ENCODE results near the gene IGSF8.
"Not testable (repeated sequence)": the region's sequence is repeated elsewhere in the genome, so short reads cannot be mapped to it uniquely, and the experiment has no call there.

IGSF8 gene

DNA sequence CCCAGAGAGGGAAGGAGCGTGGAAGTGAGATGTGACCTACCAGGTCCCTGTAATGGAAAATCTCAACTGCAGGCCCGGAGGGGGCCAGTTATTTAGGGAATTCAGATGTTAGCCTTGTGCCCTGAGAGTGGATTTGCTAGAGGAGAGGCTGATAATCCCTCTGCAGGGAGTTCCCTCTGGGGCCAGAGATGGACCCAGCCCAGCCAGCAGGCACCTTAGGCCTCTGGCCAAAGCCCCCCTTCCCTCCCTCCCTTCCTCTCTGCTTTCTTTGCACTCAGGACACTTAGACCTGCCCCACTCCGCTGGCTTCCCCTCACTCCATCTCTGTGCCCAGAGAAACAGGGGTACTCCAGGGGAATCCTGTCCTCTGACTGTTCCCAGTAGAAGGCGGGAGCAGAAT lies 15.7 kb upstream of the IGSF8 start:
- no peak overlapping the region for H3K4me3 ChIP-seq (ENCODE audit: low read depth, low read length)
- TF ChIP-seq CTCF (IDR thresholded peaks at IDR 0.05) = no peak

GRCh38 chr1:160113407-160113806 lies 15.0 kb upstream of the IGSF8 start:
- no peak overlapping the region for H3K9ac ChIP-seq
- H3K9me3 ChIP-seq (ENCODE audit: control insufficient read depth, low read length) = no peaks in the 10 kb centered on the region
- H3K4me3 ChIP-seq (ENCODE audit: low read depth, low read length) = no peak overlapping the region
- H3K27me3 ChIP-seq (ENCODE audit: control insufficient read depth, insufficient read depth, low read length) = no peaks in the 10 kb centered on the region
- no peaks in the 10 kb centered on the region for H3K36me3 ChIP-seq (ENCODE audit: control insufficient read depth, insufficient read depth, low read length)
- H3K4me2 ChIP-seq (ENCODE audit: low read length) = no peak overlapping the region
- no peak overlapping the region for H2AFZ ChIP-seq
- H3K4me1 ChIP-seq = no peaks in the 10 kb centered on the region
- H3K79me2 ChIP-seq = no peaks in the 10 kb centered on the region
- no peak overlapping the region for H3K27ac ChIP-seq
- TF ChIP-seq CTCF (IDR thresholded peaks at IDR 0.05) = no peak

More for the DNA sequence above, 15.7 kb upstream of the IGSF8 start:
- H3K4me2 ChIP-seq (ENCODE audit: low read length) = no peak overlapping the region
- H3K9ac ChIP-seq = no peak overlapping the region
- no peaks in the 10 kb centered on the region for H3K27me3 ChIP-seq (ENCODE audit: control insufficient read depth, insufficient read depth, low read length)
- no peaks in the 10 kb centered on the region for H3K79me2 ChIP-seq
- H3K4me1 ChIP-seq = no peaks in the 10 kb centered on the region
- no peak overlapping the region for H2AFZ ChIP-seq
- no peaks in the 10 kb centered on the region for H3K9me3 ChIP-seq (ENCODE audit: control insufficient read depth, low read length)
- no peaks in the 10 kb centered on the region for H3K36me3 ChIP-seq (ENCODE audit: control insufficient read depth, insufficient read depth, low read length)
- no peak overlapping the region for H3K27ac ChIP-seq

GRCh38 chr1:160112357-160112756 lies 13.9 kb upstream of the IGSF8 start:
- H3K27me3 ChIP-seq (ENCODE audit: control insufficient read depth, insufficient read depth, low read length) = no peaks in the 10 kb centered on the region
- H2AFZ ChIP-seq = no peak overlapping the region
- H3K4me3 ChIP-seq (ENCODE audit: low read depth, low read length) = no peak overlapping the region
- no peaks in the 10 kb centered on the region for H3K4me1 ChIP-seq
- H3K79me2 ChIP-seq = no peaks in the 10 kb centered on the region
- no peak overlapping the region for H3K27ac ChIP-seq
- no peak overlapping the region for H3K9ac ChIP-seq
- no peak for TF ChIP-seq CTCF (IDR thresholded peaks at IDR 0.05)
- H3K9me3 ChIP-seq (ENCODE audit: control insufficient read depth, low read length) = no peaks in the 10 kb centered on the region
- no peak overlapping the region for H3K4me2 ChIP-seq (ENCODE audit: low read length)
- no peaks in the 10 kb centered on the region for H3K36me3 ChIP-seq (ENCODE audit: control insufficient read depth, insufficient read depth, low read length)

DNA sequence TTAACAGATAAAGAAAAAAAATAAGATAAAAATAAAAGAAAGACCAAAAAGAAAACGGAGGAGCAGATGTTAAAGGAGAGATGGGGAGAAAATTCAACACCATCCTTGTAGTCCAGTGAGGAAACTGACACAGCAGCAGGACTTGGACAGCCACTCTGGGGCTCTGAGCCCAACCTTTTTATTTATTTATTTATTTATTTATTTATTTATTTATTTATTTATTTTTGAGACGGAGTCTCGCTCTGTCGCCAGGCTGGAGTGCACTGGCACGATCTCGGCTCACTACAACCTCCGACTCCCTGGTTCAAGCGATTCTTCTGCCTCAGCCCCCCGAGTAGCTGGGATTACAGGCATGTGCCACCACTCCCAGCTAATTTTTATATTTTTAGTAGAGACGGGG lies 13.0 kb upstream of the IGSF8 start:
- H3K4me1 ChIP-seq = not testable (repeated sequence)

DNA sequence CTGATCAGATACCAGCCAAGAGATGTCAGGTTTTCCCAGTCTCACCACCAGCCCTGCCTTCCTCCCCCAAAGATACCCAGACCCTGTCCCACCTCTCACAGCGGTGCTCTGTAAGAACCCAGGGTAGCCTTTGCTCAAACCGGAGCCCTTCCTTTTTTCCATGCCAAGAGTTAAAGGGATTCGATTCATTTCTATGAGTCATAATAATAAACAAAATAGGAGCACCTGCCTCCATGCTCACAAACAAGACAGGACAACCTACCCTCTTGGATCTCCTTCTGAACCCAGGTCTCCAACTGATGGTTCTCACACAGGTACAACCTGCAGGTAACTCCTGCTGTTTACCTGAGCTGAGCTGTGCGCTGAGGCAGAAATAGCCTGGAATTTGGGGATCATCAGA lies 11.3 kb upstream of the IGSF8 start:
- Histone ChIP-seq H2AFZ (no peak overlapping the region), H3K36me3 (ENCODE audit: control insufficient read depth, insufficient read depth, low read length) (no peaks in the 10 kb centered on the region), H3K4me1 (no peaks in the 10 kb centered on the region), H3K27me3 (ENCODE audit: control insufficient read depth, insufficient read depth, low read length) (no peaks in the 10 kb centered on the region), H3K4me2 (ENCODE audit: low read length) (no peak overlapping the region), H3K4me3 (ENCODE audit: low read depth, low read length) (no peak overlapping the region), H3K27ac (no peak overlapping the region), H3K9me3 (ENCODE audit: control insufficient read depth, low read length) (no peaks in the 10 kb centered on the region), H3K9ac (no peak overlapping the region), H3K79me2 (no peaks in the 10 kb centered on the region)
- TF ChIP-seq CTCF (IDR thresholded peaks at IDR 0.05) = no peak

More for the DNA sequence above, 13.0 kb upstream of the IGSF8 start:
- not testable (repeated sequence) for H3K27ac ChIP-seq; H3K9ac ChIP-seq; H3K4me2 ChIP-seq (ENCODE audit: low read length); H3K79me2 ChIP-seq; H2AFZ ChIP-seq; H3K4me3 ChIP-seq (ENCODE audit: low read depth, low read length); H3K36me3 ChIP-seq (ENCODE audit: control insufficient read depth, insufficient read depth, low read length); H3K27me3 ChIP-seq (ENCODE audit: control insufficient read depth, insufficient read depth, low read length); H3K9me3 ChIP-seq (ENCODE audit: control insufficient read depth, low read length)
